ENCODE results near the gene AQP5.

GRCh38 chr12:50014342-50014741, 52.7 kb downstream of the AQP5 start:
- TF ChIP-seq POLR2A (IDR thresholded peaks at IDR 0.05) (no peak), CTCF (IDR thresholded peaks at IDR 0.05) (no peak), EP300 (IDR thresholded peaks at IDR 0.05) (no peak)
